ENCODE data around the gene ABLIM2. TPM values are rescaled to one million over a fixed set of nuclear protein-coding genes. Genes with fewer than 3 reads are reported as not detected.

ABLIM2 gene
- total and polyA plus RNA-seq, 10 of the 15 experiments (the other 5 are each of a cell fraction or from before 2014, with no cell fraction given) = 0.03 to 0.15 (median 0.05) TPM; not detected in 7

DNA sequence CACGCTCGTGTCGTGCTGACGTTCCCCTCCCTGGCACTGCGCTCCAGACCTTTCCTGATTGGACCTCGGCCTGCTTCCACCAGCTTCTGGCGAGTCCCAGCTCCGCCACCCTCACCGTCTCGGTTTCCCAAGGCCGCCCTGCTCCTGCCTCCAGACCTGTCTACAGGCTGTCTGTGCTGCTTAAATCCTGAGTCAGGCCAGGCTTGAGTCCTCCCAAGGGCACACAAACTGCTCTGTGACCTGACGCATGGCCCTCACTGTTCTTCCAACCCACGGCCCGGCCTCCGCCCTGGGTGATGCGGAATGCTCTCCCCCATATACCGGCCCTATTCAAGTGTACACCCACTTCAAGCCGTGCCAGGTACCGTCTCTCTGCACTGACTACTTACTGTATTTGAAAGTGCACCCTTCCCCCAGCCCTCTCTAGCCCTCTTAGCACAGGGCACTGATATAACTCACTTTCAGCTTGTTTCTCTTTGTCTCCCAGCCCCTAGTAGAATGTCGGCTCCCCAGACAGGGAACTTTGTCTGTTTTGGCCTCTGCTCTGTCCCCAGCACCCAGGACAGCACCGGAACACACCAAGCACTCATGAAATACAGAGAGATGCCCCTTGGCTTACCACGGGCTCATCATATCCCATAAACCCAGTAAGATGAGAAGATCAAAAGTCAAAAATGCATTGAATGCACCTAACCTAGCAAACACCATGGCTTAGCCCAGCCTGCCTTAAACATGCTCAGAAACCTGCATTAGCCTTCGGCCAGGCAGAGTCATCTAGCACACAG lies 155.9 kb downstream of the ABLIM2 start:
- no peak for ATAC-seq
- TF ChIP-seq STAT1 (conservative IDR thresholded peaks at IDR 0.05) (no peak), MYB (IDR thresholded peaks at IDR 0.05; ENCODE audit: borderline replicate concordance, low read depth, low read length) (no peak), SIN3A (IDR thresholded peaks at IDR 0.05; ENCODE audit: low read depth, low read length) (no peak), TARDBP (IDR thresholded peaks at IDR 0.05; ENCODE audit: borderline replicate concordance) (no peak), TAF1 (IDR thresholded peaks at IDR 0.05; ENCODE audit: borderline replicate concordance, low read depth, low read length) (no peak), WRNIP1 (IDR thresholded peaks at IDR 0.05; ENCODE audit: borderline replicate concordance, low read depth, low read length) (no peak), NFYB (IDR thresholded peaks at IDR 0.05; ENCODE audit: insufficient read depth, low read depth, low read length) (no peak), ZNF384 (IDR thresholded peaks at IDR 0.05; ENCODE audit: borderline replicate concordance, low read depth, low read length) (no peak), BACH1 (IDR thresholded peaks at IDR 0.05; ENCODE audit: borderline replicate concordance) (no peak), HSF1 (IDR thresholded peaks at IDR 0.05; ENCODE audit: low read depth, low read length) (no peak), HDAC6 (IDR thresholded peaks at IDR 0.05; ENCODE audit: unreplicated experiment) (no peak), CEBPZ (IDR thresholded peaks at IDR 0.05; ENCODE audit: low read depth, low read length) (no peak)
- TF ChIP-seq, protein P1, sequence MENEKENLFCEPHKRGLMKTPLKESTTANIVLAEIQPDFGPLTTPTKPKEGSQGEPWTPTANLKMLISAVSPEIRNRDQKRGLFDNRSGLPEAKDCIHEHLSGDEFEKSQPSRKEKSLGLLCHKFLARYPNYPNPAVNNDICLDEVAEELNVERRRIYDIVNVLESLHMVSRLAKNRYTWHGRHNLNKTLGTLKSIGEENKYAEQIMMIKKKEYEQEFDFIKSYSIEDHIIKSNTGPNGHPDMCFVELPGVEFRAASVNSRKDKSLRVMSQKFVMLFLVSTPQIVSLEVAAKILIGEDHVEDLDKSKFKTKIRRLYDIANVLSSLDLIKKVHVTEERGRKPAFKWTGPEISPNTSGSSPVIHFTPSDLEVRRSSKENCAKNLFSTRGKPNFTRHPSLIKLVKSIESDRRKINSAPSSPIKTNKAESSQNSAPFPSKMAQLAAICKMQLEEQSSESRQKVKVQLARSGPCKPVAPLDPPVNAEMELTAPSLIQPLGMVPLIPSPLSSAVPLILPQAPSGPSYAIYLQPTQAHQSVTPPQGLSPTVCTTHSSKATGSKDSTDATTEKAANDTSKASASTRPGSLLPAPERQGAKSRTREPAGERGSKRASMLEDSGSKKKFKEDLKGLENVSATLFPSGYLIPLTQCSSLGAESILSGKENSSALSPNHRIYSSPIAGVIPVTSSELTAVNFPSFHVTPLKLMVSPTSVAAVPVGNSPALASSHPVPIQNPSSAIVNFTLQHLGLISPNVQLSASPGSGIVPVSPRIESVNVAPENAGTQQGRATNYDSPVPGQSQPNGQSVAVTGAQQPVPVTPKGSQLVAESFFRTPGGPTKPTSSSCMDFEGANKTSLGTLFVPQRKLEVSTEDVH (IDR thresholded peaks at IDR 0.05; ENCODE audit: low read depth, partially characterized antibody) = no peak
- 27% methylated on average over 23 of the region's 23 CpGs for WGBS (ENCODE audit: insufficient coverage, insufficient replicate concordance, low lambda C conversion rate, missing lambda C conversion rate)
- in situ Hi-C loops (cut with MboI) = no loop called here
- FAIRE-seq = no peak
- DNase-seq (ENCODE audit: low read depth, low spot score) = no peak
- CTCF ChIA-PET = no interaction called here
- Histone ChIP-seq H3K9ac (ENCODE audit: control insufficient read depth, insufficient read depth, low read length) (no peak overlapping the region), H3K27ac (ENCODE audit: control insufficient read depth, insufficient read depth) (no peak overlapping the region), H3K36me3 (ENCODE audit: control insufficient read depth in 2 of 2, insufficient read depth in 2 of 2, low read length in 1 of 2) (no peaks in the 10 kb centered on the region), H3K9me3 (replicated peaks; ENCODE audit: control insufficient read depth, insufficient read depth, low read length) (no peaks in the 10 kb centered on the region), H3K27me3 (replicated peaks in 1 of 2; ENCODE audit: control insufficient read depth in 2 of 2, insufficient read depth in 2 of 2, low read length in 1 of 2) (peaks cover 0 to 3% of the 10 kb centered on the region in 2 experiments; a peak in 3 of 4 replicates), H3K4me1 (ENCODE audit: control insufficient read depth, insufficient read depth, low read length) (no peaks in the 10 kb centered on the region), H3K79me2 (ENCODE audit: control insufficient read depth, insufficient read depth, low read length) (no peaks in the 10 kb centered on the region), H3K4me2 (ENCODE audit: control insufficient read depth, insufficient read depth) (no peak overlapping the region), H3K4me3 (no peak overlapping the region), H4K20me1 (ENCODE audit: control insufficient read depth, insufficient read depth) (no peaks in the 10 kb centered on the region), H2AFZ (ENCODE audit: control insufficient read depth, low read depth, low read length) (no peak overlapping the region)
- intact Hi-C loops (cut with micrococcal nuclease; ENCODE audit: unreplicated experiment) = no loop called here
- SMC1A ChIA-PET (ENCODE audit: uncharacterized antibody, unreplicated experiment) = no interaction called here
- RAD21 ChIA-PET (ENCODE audit: unreplicated experiment) = no interaction called here
- POLR2A ChIA-PET = no interaction called here
- BruUV-seq (replicated peaks) = no TSS peak
